Right lung (tissue), 10 donors: Measurements from ENCODE around the gene TMED1. TPM values are rescaled to one million over a fixed set of nuclear protein-coding genes. Genes with fewer than 3 reads are reported as not detected.
A peak's percentile ranks its signal among the peaks of the same experiment; 100 is the strongest.
"Not testable (repeated sequence)": the region's sequence is repeated elsewhere in the genome, so short reads cannot be mapped to it uniquely, and the experiment has no call there.

Source experiments
- DNase-seq, 2 donors: peaks; one replicate each; pipeline ENCODE4 v3.0.0-alpha.2; 2013
- long read RNA-seq, 8 donors: transcript quantifications; one replicate each; lab custom pipeline, GENCODE V29; 2026
- polyA plus RNA-seq, 5 donors: library from polyadenylated mRNA; unstranded; fragments of 120-200 nt; gene quantifications; one replicate each; pipeline versions ENCODE4 v1.2.1 to v1.2.3, GENCODE V29; 2013; ENCODE audit warnings: inconsistent platforms in 1 of 5, low replicate concordance in 1 of 5; ENCODE audit not compliant: insufficient read length in 5 of 5, insufficient read depth in 1 of 5

TMED1 gene
- 10 to 100 TPM; 28.3 to 57.5 (median 37.0) TPM for polyA plus RNA-seq
- long read RNA-seq, donor 1, transcript TMED1-201 (4 exons, 1,340 nt): major isoform, 21 of 21 reads
- long read RNA-seq, donor 1, partial matches to known transcripts: 0 of 21 reads
- long read RNA-seq, donor 1, other reads (novel, unspliced or antisense): 0 of 21 reads
- long read RNA-seq, donor 2, transcript TMED1-201 (4 exons, 1,340 nt): major isoform, 21 of 21 reads
- long read RNA-seq, donor 2, partial matches to known transcripts: 0 of 21 reads
- long read RNA-seq, donor 2, other reads (novel, unspliced or antisense): 0 of 21 reads
- long read RNA-seq, donor 3, transcript TMED1-201 (4 exons, 1,340 nt): major isoform, 19 of 19 reads
- long read RNA-seq, donor 3, partial matches to known transcripts: 0 of 19 reads
- long read RNA-seq, donor 3, other reads (novel, unspliced or antisense): 0 of 19 reads
- long read RNA-seq, donor 4, transcript TMED1-201 (4 exons, 1,340 nt): major isoform, 22 of 22 reads
- long read RNA-seq, donor 4, partial matches to known transcripts: 0 of 22 reads
- long read RNA-seq, donor 4, other reads (novel, unspliced or antisense): 0 of 22 reads
- long read RNA-seq, donor 5, transcript TMED1-201 (4 exons, 1,340 nt): major isoform, 21 of 21 reads
- long read RNA-seq, donor 5, partial matches to known transcripts: 0 of 21 reads
- long read RNA-seq, donor 5, other reads (novel, unspliced or antisense): 0 of 21 reads
- long read RNA-seq, donor 6, transcript TMED1-201 (4 exons, 1,340 nt): major isoform, 24 of 24 reads
- long read RNA-seq, donor 6, partial matches to known transcripts: 0 of 24 reads
- long read RNA-seq, donor 6, other reads (novel, unspliced or antisense): 0 of 24 reads
- long read RNA-seq, donor 7, transcript TMED1-201 (4 exons, 1,340 nt): major isoform, 19 of 20 reads
- long read RNA-seq, donor 7, partial matches to known transcripts: 0 of 20 reads
- long read RNA-seq, donor 7, other reads (novel, unspliced or antisense): 0 of 20 reads
- long read RNA-seq, donor 8, transcript TMED1-201 (4 exons, 1,340 nt): major isoform, 11 of 11 reads
- long read RNA-seq, donor 8, partial matches to known transcripts: 0 of 11 reads
- long read RNA-seq, donor 8, other reads (novel, unspliced or antisense): 0 of 11 reads

DNA sequence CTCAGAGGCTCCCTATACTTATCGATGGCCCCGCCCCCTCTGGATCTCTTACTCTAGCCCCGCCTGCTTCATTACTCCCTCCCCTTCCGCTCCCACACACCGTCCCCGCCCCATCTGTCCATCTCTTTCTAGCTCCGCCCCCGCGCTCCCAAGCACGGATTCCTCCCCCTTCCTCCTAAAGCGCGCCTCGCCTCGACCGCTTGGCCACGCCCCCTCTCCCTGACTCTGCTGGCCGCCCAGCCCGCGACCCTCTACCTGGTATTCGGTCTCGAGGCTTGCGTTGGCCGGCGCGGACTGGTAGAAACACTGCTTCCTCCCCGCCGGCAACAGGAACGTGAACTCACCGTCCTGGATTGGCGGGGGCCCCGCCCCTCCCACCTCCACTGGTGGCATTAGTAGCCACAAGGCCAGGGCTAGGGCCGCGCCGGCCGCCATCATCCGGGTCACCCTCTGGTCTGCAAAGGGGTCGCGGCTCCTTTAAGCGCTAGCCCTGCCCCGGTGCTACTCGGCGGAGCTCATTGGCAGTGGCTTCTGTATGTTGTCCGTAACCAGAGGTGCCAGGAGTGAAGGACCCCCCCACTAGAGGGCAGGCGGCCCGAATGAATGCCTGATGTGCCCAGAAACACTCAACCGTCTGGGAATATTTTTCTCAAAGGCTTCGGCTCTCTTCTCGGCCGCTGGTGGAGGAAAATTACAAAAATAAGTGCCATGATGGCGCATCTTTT, at the start of gene TMED1:
Gene TMED1, minus strand, starts transcription at position 459 of the 725 bp plus-strand sequence. Its CDS starts 21 bp downstream, at position 438.
- peak; percentile 95 to 97 for DNase-seq

DNA sequence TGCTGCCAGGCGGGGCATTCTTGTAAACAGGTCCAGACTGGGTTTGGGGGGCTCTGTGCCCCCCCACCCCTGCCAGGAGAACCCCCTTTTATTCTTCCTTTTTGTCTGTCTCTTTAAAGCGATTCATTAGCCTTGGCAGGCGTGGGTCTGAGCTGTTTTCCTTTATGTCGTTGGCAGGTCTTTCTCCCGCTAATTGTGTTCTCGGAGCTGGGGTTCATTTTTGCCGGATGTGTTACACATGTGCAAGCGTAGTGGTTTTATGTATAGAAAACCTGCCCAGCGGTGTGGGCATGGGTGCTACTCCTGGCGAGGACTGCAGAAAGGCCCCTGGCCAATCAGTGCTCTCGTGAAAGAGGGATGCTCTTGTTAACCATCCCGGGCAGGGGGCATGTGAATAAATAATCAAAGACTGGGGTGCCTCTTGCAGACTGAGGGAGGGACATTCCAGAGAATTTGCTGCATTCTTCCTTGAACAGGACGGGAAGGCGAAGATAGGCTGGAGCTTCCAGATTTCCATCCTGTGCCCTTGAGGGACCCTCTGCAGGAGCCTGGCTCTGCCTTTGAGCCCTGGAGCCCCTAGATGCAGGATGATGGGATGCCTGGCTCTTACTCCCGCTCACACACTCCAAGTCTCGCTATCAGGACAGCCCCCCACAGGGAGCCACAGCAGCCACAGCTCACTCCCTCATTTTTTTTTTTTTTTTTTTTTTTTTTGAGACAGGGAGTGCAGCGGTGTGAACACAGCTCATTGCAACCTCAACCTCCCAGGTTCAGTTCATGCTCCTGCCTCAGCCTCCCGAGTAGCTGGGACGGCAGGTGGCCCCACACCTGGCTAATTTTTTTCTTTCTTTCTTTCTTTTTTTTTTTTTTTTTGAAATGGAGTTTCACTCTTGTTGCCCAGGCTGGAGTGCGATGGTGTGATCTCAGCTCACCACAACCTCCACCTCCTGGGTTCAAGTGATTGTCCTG, 49.5 kb upstream of the TMED1 start:
- DNase-seq: no peak

GRCh38 chr19:10884274-10884673, 48.3 kb upstream of the TMED1 start:
- DNase-seq: no peak

DNA sequence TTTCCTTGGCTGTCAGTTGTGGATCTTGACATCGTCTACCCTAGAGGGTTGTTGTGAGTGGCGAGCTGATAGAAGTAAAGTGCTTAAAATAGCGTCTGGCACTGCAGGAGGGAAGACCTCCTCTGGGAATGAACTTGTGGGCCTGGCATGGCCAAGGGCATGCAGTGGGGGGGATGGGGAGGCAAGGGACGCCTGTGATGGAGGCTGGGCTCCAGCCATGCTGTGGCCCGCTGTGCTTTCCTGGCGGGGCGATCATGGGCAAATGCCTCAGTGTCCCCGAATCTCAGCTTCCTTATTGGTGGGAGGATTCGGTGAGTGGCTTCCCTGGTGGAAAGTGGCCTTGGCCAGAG, 46.1 kb upstream of the TMED1 start:
- DNase-seq: no peak

DNA sequence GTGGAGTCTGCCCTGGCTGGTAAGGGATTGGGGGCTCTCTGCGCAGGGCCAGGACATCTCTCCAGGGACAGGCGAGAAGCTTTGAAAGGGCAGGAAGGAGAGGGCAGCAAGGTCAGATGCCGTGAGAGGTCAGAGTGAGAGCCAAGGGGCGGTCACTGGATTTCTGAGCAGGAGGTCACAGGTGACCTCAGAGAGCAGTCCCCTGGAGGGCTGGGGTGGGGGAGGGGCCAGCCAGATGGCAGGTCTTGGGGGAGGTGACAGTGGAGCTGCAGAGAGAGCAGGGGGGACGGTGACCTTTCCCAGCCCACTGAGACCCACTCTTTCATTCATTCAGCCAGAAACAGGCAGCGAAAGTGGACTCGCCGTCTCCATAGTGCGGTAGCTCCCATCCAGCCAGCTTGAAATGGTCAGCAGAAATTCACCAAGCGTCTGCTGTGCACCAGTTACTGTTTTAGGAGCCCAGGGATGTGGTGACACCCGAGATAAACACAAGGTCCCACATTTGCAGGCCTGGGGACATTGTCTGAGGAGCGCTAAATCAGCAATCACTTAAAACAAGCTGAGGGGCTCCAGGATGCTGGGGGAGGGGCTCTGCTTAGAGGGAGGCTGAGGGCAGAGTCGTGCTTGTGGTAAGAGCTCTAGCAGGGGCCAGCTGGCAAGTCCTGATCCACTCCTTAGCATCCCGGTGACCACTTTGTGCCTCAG, 45.5 kb upstream of the TMED1 start:
- no peak for DNase-seq

DNA sequence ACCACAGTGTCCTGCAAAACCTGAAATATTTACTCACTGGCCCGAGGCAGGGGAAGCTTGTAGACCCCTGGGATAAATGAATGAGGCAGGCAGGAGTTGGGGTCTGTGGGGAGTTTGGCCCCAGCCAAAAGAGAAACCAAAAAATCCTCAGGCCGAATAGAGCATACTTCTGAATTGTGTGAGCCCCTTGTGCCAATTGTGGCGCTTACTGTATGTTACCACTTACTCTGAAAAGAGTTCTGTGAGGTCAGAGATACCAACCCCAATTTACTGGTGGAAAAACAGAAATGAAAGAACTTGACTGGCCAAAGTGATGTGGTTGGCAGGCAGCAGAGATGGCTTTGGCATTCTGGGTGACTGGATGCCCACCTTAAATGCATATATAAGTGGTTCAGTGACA, 42.2 kb upstream of the TMED1 start:
- no peak for DNase-seq

GRCh38 chr19:10877608-10878007, 41.6 kb upstream of the TMED1 start:
- DNase-seq: not testable (repeated sequence)

GRCh38 chr19:10876459-10877240, 40.6 kb upstream of the TMED1 start:
- DNase-seq: no peak

DNA sequence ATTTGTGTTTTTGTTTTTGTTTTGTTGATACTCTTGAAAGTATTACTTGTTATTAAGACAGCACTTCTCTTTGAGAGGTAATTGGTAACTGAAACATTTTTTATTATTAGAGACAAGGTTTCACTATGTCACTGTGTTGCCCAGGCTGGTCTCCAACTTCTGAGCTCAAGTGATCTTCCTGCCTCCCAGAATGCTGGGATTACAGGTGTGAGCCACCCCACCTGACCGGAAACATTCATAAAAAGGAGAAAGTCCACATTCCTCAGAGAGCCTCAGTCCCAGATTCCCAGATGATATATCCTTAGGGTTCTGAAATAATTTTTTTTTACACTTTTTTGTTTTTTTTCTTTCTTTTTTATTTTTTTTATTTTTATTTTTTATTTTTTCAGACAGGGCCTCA, 38.0 kb upstream of the TMED1 start:
- no peak for DNase-seq

GRCh38 chr19:10872546-10873107, 36.6 kb upstream of the TMED1 start:
- no peak for DNase-seq

DNA sequence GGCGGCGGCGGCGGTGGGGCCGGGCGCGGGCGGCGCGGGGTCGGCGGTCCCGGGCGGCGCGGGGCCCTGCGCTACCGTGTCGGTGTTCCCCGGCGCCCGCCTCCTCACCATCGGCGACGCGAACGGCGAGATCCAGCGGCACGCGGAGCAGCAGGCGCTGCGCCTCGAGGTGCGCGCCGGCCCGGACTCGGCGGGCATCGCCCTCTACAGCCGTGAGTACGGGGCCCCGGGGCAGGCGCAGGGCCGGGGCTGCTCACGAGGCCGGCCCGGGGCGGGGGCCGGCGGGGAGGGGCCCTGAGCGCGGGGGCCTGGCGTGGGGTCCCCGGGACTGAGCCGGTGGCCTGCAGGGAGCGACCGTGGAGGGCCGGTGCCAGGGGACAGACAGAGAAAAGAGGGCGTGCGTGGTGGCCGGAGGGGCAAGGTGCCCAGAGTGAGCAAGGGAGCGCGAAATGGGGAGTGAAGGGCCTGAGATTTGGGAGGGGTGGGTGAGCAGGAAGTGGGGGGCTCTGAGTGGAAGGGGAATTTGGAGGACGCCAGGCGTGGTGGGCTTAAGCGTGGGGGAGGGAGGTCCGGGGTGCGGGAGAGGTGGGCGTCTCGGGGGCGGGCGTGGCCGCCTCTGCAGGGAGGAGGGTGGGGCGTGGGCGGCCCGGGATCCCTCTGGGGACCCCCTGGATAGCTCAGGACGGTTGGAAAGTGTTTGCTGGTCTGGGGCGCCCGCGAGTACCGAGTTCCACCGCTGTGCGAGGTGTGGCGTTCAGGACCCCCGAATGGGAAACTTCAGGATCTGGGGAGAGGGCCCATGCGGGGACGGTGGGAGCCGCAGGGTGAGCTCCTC, 35.9 kb upstream of the TMED1 start:
- no peak for DNase-seq

- peak; percentile 99 for DNase-seq
These were observed 35.1 kb upstream of the TMED1 start, which contains the start of gene CARM1 for GRCh38 chr19:10870955-10871603. Gene CARM1 (plus strand): TSS chr19:10871553. CDS start chr19:10871703, 150 bp downstream.

DNA sequence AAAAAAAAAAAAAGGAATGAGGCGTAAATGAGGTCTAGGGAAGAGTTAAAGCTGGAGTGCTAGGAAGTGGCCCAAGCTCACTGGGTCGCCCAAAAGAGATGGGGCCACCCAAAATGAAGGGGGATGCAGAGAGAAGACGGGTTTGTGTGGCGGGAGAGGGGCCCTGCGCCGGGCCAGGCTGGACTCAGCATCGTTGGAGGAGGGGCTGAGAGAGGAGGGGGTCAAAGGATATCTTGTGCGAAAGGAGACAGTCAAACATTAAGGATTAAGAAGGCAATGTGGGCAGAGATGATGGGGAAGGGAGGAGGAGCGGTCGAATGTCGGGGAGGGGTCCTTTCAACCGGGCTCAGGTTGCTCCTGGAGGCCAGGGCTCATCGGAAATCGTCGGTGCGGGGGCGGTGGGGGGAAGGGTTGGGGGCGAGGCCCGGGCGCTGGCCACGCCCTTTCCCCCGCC, 34.5 kb upstream of the TMED1 start:
- DNase-seq: no peak

GRCh38 chr19:10869872-10870311, 33.9 kb upstream of the TMED1 start:
- DNase-seq: not testable (repeated sequence)

GRCh38 chr19:10868872-10869547, 33.0 kb upstream of the TMED1 start:
- DNase-seq: no peak

GRCh38 chr19:10866495-10866894, 30.5 kb upstream of the TMED1 start:
- DNase-seq: no peak
